ENCODE measurements around the gene ANKAR.
"Not testable (repeated sequence)": the region's sequence is repeated elsewhere in the genome, so short reads cannot be mapped to it uniquely, and the experiment has no call there.

ANKAR gene, protein sequence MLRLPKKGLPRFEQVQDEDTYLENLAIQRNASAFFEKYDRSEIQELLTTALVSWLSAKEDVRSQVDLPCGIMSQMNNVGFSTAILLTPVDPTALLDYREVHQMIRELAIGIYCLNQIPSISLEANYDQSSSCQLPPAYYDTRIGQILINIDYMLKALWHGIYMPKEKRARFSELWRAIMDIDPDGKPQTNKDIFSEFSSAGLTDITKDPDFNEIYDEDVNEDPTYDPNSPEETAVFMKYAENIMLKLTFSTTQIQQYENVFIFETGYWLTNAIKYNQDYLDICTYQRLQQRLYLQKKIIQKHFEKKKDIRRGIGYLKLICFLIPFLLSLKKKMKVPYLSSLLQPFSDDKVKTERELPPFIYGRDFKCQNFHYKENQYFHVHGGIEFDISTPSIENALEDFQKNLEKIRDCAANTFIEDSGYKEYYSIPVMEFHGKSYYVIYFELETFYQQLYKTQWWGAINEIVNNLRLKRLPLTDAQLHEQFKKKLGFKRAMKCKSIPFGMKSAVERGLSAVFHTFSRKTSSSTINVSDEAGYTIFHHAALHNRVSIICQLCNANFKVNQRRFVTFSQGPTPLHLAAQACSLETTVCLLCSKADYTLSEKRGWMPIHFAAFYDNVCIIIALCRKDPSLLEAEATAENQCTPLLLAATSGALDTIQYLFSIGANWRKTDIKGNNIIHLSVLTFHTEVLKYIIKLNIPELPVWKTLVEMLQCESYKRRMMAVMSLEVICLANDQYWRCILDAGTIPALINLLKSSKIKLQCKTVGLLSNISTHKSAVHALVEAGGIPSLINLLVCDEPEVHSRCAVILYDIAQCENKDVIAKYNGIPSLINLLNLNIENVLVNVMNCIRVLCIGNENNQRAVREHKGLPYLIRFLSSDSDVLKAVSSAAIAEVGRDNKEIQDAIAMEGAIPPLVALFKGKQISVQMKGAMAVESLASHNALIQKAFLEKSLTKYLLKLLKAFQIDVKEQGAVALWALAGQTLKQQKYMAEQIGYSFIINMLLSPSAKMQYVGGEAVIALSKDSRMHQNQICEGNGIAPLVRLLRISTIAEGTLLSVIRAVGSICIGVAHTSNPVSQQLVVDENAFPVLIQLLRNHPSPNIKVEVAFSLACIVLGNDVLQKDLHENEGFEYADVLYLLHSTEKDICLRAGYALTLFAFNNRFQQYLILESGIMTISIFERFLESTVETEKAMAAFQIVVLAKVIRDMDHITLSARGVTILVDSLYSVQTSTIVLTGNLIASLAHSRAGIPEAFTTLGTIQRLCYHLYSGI (N-terminal part only)

DNA sequence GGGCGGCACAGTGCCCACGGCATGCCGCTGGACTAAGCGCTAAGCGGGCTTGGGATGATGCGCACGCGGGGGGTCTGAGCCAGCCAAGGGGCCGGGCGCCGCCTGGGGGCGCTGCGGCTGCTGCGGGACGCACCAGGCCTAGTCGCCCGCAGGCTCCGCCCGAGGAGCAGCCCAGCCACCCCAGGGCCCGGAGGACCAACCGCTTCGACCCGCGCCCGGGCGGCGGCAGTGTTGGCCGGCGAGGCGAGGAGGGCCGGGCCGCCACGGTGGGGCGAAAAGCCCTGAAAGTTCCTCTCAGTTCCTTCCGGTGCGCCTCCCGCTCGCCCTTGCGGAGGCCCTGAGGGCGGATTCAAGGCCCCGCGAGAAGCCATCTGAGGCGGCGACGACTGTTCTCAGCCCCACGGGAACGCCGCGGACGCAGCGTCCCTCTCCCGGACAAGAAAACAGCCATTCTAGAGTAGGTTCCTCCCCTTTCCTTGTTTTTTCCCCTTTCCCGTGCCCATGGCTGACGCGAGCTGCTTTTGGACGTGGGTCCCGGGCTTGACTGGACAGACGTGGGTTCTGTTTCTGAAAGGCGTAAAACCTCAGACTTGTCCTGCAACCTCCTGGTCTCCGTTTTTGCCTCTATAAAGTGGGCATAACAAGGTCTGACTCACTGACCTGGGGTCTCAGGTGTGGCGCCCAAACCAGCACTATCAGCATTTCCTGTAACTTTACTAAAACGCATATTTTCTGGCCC, at the start of gene ANKAR:
ANKAR (plus strand) TSS at position 297 of the 739 bp plus-strand sequence. CDS start 1,821 bp downstream, outside the sequence.
- DNase-seq (ENCODE audit: low read depth) = peak; percentile 57

GRCh38 chr2:189625636-189626035, 48.8 kb upstream of the ANKAR start:
- no peak for DNase-seq (ENCODE audit: low read depth)

DNA sequence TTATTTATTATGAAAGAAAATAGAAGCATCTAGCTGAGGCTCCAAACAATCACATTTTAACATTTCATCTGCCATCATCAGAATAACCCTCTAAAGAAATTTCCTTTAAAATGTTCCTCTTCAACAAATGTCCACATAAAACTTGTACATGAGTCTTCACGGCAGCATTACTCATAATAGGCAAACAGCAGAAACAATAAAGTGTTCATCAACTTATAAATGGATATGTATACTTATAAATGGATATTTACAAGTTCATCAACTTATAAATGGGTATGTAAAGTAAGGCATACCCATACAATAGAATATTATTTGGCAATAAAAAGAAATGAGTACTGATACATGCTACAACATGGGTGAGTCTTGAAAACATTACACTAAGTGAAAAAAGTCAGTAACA, 46.7 kb upstream of the ANKAR start:
- DNase-seq (ENCODE audit: low read depth) = no peak

DNA sequence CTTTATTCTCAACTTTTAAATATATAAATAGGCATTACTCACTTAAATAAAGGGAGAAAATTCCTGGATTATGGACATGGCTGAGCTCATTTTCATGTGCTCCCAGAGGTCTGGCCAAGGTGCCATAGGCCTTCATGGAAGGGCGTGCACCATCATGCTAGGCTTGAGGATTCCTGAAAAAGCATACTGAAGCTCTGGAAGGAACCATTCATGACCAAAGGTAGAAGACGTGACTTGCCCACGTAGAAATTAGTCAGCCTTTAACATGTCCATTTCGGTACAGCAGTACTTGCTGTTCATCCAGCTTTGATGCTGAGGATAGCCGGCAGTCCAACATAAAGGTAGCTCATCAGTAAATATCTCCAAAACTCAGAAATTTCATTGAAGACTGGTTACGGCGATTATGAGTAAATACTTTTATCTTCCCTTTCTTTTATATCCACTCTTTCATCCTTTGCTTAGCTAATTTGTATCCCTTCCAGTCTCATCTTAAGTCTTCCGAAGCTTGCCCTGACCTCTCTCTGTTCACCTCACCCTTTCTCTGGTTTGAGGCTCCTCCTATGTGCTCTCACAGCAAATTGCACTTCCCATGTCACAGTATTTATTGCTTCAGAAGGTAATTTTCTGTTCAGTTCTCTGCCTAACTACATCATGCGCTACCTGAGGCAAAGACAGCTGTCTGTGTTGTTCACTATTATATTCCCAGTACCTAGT, 45.5 kb upstream of the ANKAR start:
- DNase-seq (ENCODE audit: low read depth) = no peak

GRCh38 chr2:189629531-189630453, 44.7 kb upstream of the ANKAR start:
- DNase-seq (ENCODE audit: low read depth) = no peak

DNA sequence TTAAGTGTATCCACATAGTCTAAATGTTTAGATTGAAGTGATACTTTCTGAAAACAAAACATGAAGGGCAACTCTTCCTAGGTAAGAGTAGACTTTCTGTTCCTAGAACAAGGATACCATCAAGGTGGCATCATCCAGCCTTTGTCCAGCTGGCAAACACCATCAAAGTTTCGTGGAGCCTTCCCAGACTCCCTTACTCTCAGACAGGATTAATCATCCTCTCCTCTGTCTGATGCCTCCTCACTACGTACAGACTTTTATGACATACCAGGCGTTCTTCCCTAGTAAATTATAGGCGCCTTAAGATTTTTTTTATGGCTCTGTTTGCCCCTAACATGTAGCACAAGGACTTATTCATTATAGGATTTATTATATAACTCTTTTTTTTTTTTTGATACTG, 42.6 kb upstream of the ANKAR start:
- DNase-seq (ENCODE audit: low read depth) = no peak

- DNase-seq (ENCODE audit: low read depth) = no peak
These were observed 41.1 kb upstream of the ANKAR start for GRCh38 chr2:189633392-189633811.

DNA sequence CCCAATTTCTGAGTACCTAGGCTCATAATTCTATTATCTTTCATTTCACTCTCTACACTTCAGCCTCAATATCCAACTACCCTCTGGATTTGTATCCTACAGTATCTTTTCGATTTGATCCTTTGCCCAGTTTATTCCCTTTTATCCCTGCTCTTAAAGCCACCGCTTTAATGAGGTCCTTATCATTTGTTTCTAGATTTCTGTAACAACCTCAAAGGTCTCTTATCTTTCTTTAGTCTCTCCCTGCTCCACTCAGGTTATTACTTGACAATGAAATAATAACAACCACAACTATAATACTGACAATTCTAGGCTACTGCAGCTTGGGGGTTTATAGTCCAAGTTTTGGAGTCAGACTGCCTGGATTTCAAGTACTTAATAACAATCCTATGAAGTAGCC, 39.1 kb upstream of the ANKAR start:
- no peak for DNase-seq (ENCODE audit: low read depth)

DNA sequence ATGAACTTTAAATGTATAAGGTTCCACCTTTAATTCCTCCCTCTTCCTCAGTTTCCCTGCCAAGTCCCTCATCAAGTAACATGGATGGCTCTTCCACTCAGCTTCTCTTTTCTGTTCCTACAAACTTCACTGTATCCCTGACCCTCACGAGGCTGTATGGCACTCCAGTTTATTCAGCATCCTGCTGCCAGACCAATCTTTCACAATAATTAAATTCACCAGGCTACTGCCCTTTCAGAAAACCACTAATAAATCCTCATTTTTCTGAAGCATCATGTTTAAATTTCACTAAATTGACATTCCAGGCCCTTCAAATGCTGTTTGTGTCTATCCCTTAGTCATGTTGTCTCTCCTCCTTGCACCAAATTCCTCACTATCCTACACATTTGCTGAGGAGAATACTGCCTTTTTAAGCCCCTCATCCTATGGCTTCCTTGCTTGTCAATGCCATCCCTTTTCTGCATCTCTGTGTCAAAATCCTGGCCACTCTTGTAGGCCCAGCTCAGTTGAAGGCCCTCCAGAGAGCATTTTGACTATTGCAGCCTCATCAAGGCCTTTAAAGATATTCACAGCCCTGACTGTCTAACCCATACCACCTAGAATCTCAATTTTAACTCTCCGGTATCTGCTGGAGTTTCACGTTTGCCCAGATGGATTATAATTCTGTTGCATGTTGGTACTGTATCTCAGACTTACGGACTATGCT, 36.0 kb upstream of the ANKAR start:
- DNase-seq (ENCODE audit: low read depth) = no peak

DNA sequence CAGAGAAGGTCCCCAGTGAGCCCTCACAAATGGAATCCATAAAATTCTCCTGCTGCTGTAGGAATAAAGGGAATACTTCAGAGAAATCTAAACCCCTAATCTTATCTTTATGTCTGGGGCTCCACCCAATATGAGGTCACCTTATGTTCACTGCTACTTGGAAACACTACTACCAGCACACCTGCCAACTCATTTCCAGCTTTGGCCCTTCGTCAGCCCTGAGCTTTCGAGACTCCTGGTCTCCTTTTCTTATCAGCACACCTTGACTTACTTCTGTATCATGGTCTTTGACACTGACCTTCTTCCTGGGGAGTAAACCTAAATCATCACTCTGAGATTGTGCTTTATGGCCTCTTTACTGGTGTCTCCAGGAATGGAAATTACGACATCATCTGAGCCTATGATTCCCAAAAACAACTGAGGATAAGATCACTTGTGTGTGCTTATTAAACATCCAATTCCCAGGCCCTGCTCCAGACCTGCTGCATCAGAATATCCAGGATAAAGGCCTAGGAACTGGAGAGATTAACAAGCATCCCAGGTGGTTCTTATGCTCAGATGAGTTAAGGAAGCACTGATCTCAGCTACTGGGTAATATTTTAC, 35.4 kb upstream of the ANKAR start:
- no peak for DNase-seq (ENCODE audit: low read depth)

DNA sequence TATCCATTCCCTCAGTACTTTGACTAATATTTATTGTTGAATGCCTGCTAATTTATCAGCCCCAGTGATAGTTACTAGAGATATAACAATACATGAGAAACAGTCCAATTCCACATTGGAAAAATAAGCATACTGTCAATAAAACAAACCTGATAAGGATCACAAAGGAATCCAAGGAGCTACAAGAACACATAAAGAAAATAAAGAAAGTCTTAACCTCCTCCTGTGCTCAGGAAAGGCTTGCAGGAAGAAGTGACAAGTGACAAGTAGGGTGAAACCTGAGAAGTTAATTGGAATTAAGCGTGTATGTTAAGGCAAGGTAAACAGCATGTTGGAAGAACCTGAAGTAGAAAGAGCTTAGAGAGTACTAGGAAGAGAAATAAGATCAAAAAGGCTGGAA, 33.5 kb upstream of the ANKAR start:
- DNase-seq (ENCODE audit: low read depth) = no peak

DNA sequence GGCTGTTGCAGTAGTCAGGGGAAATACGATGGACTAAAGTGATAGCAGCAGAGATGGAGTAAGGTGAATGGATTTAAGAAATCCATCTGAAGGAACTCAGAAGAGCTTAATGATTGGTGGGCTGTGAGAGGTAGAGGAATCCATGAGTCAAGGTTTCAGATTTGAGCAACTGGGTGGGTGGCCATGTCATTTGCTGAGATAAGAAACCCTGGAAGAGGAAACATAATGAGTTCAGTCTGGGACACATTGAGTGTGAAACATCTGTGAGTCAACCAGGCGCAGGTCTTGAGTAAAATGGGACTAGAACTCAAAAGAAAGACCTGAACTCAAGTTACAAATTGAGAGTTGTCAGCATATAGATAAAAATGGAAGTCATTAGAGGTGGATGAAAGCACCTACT, 32.9 kb upstream of the ANKAR start:
- no peak for DNase-seq (ENCODE audit: low read depth)

DNA sequence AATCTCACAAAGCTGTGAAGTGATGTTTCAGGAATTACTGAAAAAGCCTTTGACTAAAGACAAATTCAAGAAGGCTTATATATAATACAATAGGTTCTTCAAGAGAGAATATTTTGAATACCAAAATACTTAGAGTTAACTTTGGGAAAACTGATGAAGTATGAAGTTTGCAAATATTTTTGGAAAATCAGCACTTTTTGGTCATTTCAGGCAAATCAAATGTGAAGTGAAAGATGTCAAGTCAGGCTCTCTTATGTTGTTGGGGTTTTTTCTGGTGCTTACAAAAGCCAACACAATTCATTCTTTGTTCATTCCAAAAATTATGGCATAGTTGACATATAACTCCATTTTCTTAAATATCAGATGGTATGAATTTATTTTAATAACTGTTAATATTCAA, 27.9 kb upstream of the ANKAR start:
- DNase-seq (ENCODE audit: low read depth) = no peak

DNA sequence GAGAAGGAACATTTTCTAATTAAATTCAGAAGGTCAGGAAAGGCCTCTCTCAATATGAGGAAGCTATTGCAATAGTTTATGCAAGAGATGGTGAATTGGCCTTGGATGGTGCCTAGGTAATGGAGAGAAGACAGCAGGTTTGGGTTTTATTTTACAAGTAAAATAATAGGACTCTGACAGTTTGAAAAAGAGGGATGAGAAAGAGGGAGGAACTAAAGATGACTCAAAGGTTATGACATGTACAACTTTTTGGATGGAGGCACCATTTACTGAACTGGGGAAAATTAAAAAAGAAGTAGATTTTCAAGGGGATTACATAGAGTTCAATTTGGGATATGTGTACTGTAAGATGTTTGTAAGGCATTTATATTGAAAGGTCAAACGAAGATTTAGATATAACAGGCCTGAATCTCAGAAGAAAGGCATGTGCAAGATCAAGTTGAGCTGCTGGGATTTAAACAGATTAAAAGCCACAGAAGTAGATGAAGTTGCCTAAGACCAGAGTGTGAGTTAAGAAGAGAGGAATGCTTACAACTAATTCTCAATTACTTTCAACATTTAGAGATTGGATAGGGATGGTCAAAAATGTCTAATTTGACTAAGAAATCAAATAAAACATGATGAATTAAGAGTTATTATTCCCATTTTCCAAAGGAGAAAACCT, 25.5 kb upstream of the ANKAR start:
- no peak for DNase-seq (ENCODE audit: low read depth)

GRCh38 chr2:189651284-189651683, 23.2 kb upstream of the ANKAR start:
- no peak for DNase-seq (ENCODE audit: low read depth)

- DNase-seq (ENCODE audit: low read depth) = not testable (repeated sequence)
These were observed 21.0 kb upstream of the ANKAR start for GRCh38 chr2:189653464-189653863.

DNA sequence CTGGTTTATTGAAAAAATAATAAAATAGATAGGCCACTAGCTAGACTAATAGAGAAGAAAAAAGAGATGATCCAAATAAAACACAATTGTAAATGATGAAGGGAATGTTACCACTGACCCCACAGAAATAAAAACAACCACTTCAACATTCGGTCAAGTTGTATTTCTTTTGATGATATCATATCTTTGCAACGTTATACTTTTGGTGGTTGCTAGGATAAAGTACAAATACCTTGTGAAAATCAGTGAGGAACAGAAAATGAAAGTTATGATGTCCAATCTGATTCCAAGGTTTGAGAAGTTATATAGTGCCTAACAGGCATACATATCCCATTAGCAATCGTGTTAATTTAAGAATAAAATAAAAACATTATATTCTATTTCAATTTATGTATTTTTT, 19.8 kb upstream of the ANKAR start:
- no peak for DNase-seq (ENCODE audit: low read depth)

DNA sequence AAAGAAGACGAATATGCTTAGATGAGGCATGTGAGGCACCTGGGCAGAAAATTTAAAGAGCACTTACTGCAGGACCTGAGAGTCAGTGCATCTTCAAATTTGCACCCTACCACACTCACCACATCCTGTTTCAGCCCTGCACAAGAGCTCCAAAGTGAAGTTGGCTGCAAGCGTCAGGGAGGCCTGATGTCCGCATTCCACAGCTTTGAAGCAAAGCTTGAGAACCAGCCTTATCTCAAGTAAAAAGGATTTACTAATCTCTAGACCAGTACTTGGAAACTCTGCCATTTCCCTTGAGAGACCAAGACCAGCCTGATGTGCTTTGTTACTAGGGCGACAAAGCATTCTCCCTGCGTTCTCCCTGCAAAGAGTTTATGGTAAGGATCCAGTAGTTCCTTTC, 16.6 kb upstream of the ANKAR start:
- no peak for DNase-seq (ENCODE audit: low read depth)

All from stimulated activated CD8-positive, alpha-beta memory T cell treated with anti-CD3 and anti-CD28 coated beads, Interleukin-15, amount 100 ng/mL, for 24 hours (primary cell).